Smooth muscle cell (in vitro differentiated cells): ENCODE measurements around the gene RAD18. TPM values are rescaled to one million over a fixed set of nuclear protein-coding genes. Genes with fewer than 3 reads are reported as not detected.

ENCODE experiments used
- DNase-seq: peaks from one replicate; lab custom pipeline; 2025; ENCODE audit not compliant: unreplicated experiment; lab: John Stamatoyannopoulos, UW
- H2AFZ ChIP-seq: fragments of 200-600 bp; sonication (generic); 2 replicates; pipeline ENCODE4 v1.6.0; 2016; ENCODE audit warnings: antibody characterized with exemption, low read depth, mild to moderate bottlenecking
- H3F3A ChIP-seq: fragments of 200-600 bp; sonication (generic); 2 replicates; pipeline ENCODE4 v1.6.0; 2017; ENCODE audit warnings: antibody characterized with exemption, low read depth
- H3K27ac ChIP-seq: fragments of 200-600 bp; sonication (generic); 2 replicates; pipeline ENCODE4 v1.5.1; 2016; ENCODE audit warnings: low read depth, mild to moderate bottlenecking
- H3K27me3 ChIP-seq: fragments of 200-600 bp; sonication (generic); 2 replicates; pipeline ENCODE4 v1.6.1; 2016; ENCODE audit warnings: low read depth, mild to moderate bottlenecking
- H3K36me3 ChIP-seq: fragments of 200-600 bp; sonication (generic); 2 replicates; pipeline ENCODE4 v1.5.1; 2016; ENCODE audit warnings: low read depth
- H3K4me1 ChIP-seq: fragments of 200-600 bp; sonication (generic); 2 replicates; pipeline ENCODE4 v1.5.1; 2016; ENCODE audit warnings: low read depth
- H3K4me2 ChIP-seq: fragments of 200-600 bp; sonication (generic); 2 replicates; pipeline ENCODE4 v1.6.0; 2016; ENCODE audit warnings: mild to moderate bottlenecking
- H3K4me3 ChIP-seq: fragments of 200-600 bp; sonication (generic); 2 replicates; pipeline ENCODE4 v1.5.1; 2016; ENCODE audit warnings: mild to moderate bottlenecking
- H3K79me2 ChIP-seq: fragments of 200-600 bp; sonication (generic); 2 replicates; pipeline ENCODE4 v1.6.0; 2016; ENCODE audit warnings: low read depth, mild to moderate bottlenecking
- H3K9ac ChIP-seq: fragments of 200-600 bp; sonication (generic); 2 replicates; pipeline ENCODE4 v1.6.0; 2016; ENCODE audit warnings: low read depth
- H3K9me3 ChIP-seq: fragments of 200-600 bp; sonication (generic); replicated peaks from 2 replicates; pipeline ENCODE4 v1.5.1; 2016; ENCODE audit warnings: low read depth
- H4K20me1 ChIP-seq: fragments of 200-600 bp; sonication (generic); 2 replicates; pipeline ENCODE4 v1.6.0; 2016; ENCODE audit warnings: low read depth
- WGBS: methylation state at CpG from one replicate; pipeline ENCODE4 v1.1.7; 2016; ENCODE audit warnings: low lambda C conversion rate; 5-methylcytosine and 5-hydroxymethylcytosine counted together
- polyA plus RNA-seq: library from polyadenylated mRNA; unstranded; fragments of >200 nt; fragmentation: Nextera tagmentation; extraction: Ambion mirVana; gene quantifications from 2 replicates; pipeline ENCODE4 v1.2.1, GENCODE V29; 2016
- total RNA-seq: library from RNA; depleted of rRNA; stranded (reverse); fragments of >200 nt; gene quantifications from 2 replicates; pipeline ENCODE4 v1.2.3, GENCODE V29; 2014
- TF ChIP-seq, protein P1 (sequence below): fragments of 200-600 bp; sonication (generic); IDR thresholded peaks from 2 replicates; pipeline ENCODE4 v1.5.1; 2017; ENCODE audit warnings: borderline replicate concordance, mild to moderate bottlenecking, antibody characterized with exemption; ENCODE audit not compliant: insufficient read depth, poor library complexity, severe bottlenecking

The RAD18 gene
- total and polyA plus RNA-seq, 2 experiments from 2014 or later, result 8.9 to 16.0 TPM

DNA sequence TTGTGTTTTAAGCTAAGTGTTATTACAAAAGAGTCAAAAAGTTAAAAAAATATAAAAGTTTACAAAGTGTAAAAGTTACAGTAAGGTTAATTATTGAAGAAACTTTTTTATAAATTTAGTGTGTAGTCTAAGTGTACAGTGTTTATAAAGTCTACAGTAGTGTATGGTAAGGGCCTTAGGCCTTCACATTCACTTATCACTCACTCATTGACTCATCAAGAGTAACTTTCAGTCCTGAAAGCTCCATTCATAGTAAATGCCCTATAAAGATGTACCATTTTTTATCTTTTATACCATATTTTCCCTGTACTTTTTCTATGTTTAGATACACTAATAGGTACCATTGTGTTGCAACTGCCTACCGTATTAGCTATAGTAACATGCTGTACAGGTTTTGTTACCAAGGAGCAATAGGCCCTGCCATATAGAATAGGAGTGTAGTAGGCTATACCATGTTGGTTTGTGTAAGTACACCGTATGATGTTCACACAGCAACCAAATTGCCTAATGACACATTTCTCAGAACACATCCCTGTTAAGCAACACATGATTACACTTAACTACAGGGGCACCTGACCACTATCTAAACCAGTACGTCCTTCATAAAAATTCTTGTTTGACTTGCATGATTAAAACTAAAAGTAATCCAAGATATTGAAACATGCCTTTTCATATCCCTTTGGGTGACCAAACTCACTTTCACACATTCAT is 17.2 kb downstream of the RAD18 start:
- H3K4me2 ChIP-seq, result no peak overlapping the region
- H3K79me2 ChIP-seq, result peaks cover 2% of the 10 kb centered on the region
- no peaks in the 10 kb centered on the region for H3K27me3 ChIP-seq
- H3K4me3 ChIP-seq, result no peak overlapping the region
- peaks cover 2% of the 10 kb centered on the region for H3K36me3 ChIP-seq
- H3K27ac ChIP-seq, result no peak overlapping the region
- WGBS, result 80% methylated on average over 3 of the region's 3 CpGs
- no peaks in the 10 kb centered on the region for H4K20me1 ChIP-seq
- H2AFZ ChIP-seq, result no peak overlapping the region
- no peaks in the 10 kb centered on the region for H3F3A ChIP-seq
- no peak for DNase-seq
- TF ChIP-seq, protein P1, sequence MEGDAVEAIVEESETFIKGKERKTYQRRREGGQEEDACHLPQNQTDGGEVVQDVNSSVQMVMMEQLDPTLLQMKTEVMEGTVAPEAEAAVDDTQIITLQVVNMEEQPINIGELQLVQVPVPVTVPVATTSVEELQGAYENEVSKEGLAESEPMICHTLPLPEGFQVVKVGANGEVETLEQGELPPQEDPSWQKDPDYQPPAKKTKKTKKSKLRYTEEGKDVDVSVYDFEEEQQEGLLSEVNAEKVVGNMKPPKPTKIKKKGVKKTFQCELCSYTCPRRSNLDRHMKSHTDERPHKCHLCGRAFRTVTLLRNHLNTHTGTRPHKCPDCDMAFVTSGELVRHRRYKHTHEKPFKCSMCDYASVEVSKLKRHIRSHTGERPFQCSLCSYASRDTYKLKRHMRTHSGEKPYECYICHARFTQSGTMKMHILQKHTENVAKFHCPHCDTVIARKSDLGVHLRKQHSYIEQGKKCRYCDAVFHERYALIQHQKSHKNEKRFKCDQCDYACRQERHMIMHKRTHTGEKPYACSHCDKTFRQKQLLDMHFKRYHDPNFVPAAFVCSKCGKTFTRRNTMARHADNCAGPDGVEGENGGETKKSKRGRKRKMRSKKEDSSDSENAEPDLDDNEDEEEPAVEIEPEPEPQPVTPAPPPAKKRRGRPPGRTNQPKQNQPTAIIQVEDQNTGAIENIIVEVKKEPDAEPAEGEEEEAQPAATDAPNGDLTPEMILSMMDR, result no peak
- H3K4me1 ChIP-seq, result no peaks in the 10 kb centered on the region
- no peak overlapping the region for H3K9ac ChIP-seq
- H3K9me3 ChIP-seq, result no peaks in the 10 kb centered on the region

DNA sequence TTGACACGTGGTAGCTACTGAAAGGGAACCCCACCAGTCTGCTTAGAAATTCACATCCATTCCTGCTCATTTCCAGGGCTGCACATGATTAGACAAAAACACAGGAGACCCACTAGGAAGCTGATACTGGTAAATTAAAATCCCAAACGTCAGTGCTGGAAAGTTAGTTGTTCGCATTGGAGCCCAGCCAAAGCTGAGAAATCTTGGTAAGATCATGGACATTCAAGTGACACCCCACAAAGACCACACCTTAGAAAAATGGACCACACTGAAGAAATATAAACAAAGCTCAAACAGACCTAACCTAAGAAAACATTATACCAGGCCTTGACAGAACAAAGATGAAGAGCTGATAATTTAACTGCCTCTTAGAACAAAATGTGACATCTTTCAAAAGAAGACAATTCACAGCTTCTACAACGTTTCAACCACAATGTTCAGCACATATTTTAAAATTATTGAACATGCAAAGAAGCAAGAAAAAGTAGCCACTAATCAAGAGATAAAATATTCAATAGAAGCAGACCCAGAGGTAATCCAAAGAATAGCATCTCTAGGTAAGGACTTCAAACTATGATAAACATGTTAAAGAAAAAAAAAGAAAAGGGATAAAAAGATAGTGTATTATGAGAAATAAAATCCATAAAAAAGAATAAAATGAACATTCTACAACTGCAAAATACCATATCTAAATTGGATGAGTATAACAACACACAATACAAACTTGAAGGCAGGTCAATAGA is 20.4 kb downstream of the RAD18 start:
- Histone ChIP-seq H3K27ac (no peak overlapping the region), H3K4me1 (no peaks in the 10 kb centered on the region), H3K4me2 (no peak overlapping the region), H4K20me1 (no peaks in the 10 kb centered on the region), H3K36me3 (peaks cover 2% of the 10 kb centered on the region), H3K4me3 (no peak overlapping the region), H3F3A (no peaks in the 10 kb centered on the region), H2AFZ (no peak overlapping the region), H3K9ac (no peak overlapping the region), H3K9me3 (no peaks in the 10 kb centered on the region), H3K27me3 (no peaks in the 10 kb centered on the region), H3K79me2 (no peaks in the 10 kb centered on the region)
- TF ChIP-seq, protein P1, result no peak
- 98% methylated on average over 4 of the region's 4 CpGs for WGBS
- no peak for DNase-seq

DNA sequence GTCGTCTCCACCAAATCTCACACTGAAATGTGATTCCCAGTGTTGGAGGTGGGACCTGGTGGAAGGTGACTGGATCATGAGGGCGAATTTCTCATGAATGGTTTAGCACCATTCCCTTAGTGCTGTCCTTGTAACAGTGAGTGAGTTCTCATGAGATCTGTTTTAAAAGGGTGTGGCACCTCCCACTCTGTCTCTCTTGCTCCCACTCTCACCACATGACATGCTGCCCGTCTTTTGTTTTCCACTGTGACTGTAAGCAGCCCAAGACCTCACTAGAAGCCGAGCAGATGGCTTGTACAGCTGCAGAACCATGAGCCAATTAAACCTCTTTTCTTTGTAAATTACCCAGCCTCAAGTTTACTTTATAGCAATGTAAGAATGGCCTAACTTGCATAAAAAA is 21.2 kb downstream of the RAD18 start:
- no peak overlapping the region for H3K9ac ChIP-seq
- WGBS, result 85% methylated on average over 4 of the region's 4 CpGs
- peaks cover 2% of the 10 kb centered on the region for H3K36me3 ChIP-seq
- no peak overlapping the region for H3K27ac ChIP-seq
- TF ChIP-seq, protein P1, result no peak
- H3K4me2 ChIP-seq, result no peak overlapping the region
- no peaks in the 10 kb centered on the region for H3K9me3 ChIP-seq
- H2AFZ ChIP-seq, result no peak overlapping the region
- no peak for DNase-seq
- H4K20me1 ChIP-seq, result no peaks in the 10 kb centered on the region
- H3K79me2 ChIP-seq, result no peaks in the 10 kb centered on the region
- H3K27me3 ChIP-seq, result no peaks in the 10 kb centered on the region
- H3K4me3 ChIP-seq, result no peak overlapping the region
- no peaks in the 10 kb centered on the region for H3K4me1 ChIP-seq
- no peaks in the 10 kb centered on the region for H3F3A ChIP-seq

DNA sequence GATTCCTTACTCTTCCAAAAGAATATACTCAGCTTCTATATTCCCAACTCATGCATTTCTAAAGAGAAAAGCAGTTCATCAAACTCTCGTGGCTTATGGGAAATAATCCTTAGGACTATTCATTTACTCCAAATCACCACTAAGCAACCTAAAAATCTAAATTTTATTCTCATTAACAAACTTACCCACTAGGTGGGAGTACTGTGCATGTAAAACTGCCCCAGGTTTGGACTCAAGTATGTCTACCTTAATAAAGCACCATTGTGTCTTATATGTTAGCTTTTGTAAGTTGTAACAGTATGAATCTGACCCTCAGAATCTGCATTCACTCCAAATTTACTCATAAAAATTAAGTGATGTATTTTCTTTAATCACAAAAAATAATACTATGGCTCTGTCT is 25.3 kb downstream of the RAD18 start:
- H3K79me2 ChIP-seq, result no peaks in the 10 kb centered on the region
- peak overlapping the region; percentile 83 for H3K27ac ChIP-seq
- no peaks in the 10 kb centered on the region for H3K27me3 ChIP-seq
- no peak overlapping the region for H3K4me3 ChIP-seq
- H4K20me1 ChIP-seq, result no peaks in the 10 kb centered on the region
- WGBS, result 83% methylated on average over 1 of the region's 1 CpG
- H3K9ac ChIP-seq, result peak overlapping the region; percentile 43
- TF ChIP-seq, protein P1, result peak; percentile 45
- H3K4me2 ChIP-seq, result peak overlapping the region; percentile 63
- no peaks in the 10 kb centered on the region for H3F3A ChIP-seq
- H2AFZ ChIP-seq, result no peak overlapping the region
- H3K36me3 ChIP-seq, result no peaks in the 10 kb centered on the region
- DNase-seq, result no peak
- no peaks in the 10 kb centered on the region for H3K9me3 ChIP-seq
- H3K4me1 ChIP-seq, result no peaks in the 10 kb centered on the region
